Measurements from ENCODE around the gene PHKG1.
"Not testable (repeated sequence)": the region's sequence is repeated elsewhere in the genome, so short reads cannot be mapped to it uniquely, and the experiment has no call there.

PHKG1 gene

DNA sequence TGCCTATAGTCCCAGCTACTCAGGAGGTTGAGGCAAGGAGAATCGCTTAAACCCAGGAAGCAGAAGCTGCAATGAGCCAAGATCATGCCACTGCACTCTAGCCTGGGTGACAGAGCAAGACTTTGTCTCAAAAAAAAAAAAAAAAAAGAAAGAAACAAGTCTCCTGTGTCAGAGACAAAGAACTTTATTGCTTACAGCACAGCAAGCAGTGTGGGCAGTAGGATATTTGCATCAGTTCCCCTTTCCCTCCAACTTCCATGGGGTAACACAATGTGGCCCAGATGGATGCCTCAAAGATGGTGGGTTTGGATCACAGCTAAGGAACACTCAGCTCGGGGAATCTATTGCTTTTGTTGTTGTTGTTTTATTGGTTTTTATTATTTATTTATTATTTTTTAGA, 47.0 kb downstream of the PHKG1 start:
- not testable (repeated sequence) for DNase-seq (ENCODE audit: low read depth in 2 of 2)

DNA sequence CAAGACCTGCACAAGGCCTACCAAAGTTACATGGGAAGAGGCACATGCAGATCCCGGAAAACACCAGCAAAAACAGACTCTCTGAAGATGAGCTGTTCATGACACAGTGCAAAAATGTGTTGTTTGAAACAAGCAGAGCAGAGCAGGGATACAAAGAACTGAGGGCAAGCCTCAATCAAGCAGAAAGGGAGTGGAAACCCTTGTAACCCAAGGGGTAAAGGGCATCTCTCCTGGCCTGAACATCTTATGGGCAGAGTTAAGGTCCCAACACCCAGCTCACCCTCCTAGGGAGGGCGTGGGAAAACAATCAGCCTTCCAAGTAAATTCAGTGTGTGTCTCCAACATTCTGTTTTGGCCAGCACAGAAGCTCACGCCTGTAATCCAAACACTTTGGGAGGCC, 52.0 kb downstream of the PHKG1 start:
- no peak for DNase-seq (ENCODE audit: low read depth in 2 of 2)

DNA sequence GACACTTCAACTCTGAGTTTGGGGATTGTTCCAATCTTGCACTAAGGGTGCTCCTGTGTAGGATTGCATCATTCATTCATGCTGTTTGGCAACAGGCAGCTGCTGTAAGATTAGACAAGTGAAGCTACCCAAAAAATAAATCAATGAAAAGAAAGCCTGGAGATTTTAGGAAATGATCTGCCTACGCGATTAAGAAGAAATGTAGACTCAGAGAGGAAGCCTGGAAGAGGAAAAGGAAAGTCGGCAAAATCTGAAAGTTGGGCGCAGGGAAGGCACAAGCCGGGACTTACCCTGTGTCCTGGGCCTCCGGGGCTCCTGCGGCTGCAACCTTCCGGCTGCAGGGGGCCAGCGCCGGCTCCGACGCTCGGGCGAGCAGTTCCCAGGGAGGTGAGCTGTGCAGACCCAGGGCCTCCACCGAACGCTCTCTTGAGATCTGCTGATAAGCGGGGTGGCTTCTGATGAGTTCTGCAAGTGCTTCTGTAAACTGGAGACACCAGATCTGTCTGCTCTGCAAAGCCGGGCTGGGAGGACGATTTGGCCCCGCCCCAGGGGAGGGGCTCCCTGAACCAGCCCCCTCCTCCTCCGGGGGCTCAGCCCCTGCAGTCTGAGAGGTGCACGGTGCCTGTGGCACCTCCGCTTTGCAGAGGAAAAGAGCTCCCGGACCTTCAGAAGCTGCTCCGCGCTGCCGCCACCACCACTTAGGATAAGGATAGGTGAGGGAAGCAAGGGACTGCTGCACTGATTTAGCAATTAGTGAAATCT, 58.9 kb downstream of the PHKG1 start:
- peak; percentile 47 to 64 for DNase-seq (ENCODE audit: low read depth in 2 of 2)

DNA sequence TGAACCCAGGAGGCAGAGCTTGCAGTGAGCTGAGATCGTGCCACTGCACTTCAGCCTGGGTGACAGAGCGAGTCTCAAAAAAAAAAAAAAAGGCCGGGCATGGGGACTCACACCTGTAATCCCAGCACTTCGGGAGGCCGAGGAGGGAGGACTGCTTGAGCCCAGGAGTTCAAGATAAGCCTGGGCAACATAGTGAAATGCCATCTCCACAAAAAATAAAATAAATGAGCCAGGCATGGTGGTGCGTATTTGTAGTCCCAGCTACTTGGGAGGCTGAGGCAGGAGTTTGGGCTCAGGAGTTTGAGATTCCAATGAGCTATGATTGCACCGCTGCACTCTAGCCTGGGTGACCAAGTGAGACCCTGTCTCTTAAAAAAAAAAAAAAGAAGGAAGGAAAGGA, 60.2 kb downstream of the PHKG1 start:
- DNase-seq (ENCODE audit: low read depth in 2 of 2) = not testable (repeated sequence)

DNA sequence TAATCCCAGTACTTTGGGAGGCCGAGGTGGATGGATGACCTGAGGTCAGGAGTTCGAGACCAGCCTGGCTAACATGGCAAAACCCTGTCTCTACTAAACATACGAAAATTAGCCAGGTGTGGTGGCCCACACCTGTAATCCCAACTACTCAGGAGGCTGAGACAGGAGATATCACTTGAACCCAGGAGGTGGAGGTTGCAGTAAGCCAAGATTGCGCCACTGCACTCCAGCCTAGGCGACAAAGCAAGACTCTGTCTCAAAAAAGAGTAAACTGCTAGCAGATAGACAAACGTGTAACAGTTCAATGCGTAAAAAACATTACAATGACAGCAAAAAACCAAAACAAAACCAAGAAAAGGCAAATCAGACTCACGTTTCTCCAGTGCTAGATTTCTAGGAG, 61.2 kb downstream of the PHKG1 start:
- DNase-seq (ENCODE audit: low read depth in 2 of 2) = not testable (repeated sequence)

DNA sequence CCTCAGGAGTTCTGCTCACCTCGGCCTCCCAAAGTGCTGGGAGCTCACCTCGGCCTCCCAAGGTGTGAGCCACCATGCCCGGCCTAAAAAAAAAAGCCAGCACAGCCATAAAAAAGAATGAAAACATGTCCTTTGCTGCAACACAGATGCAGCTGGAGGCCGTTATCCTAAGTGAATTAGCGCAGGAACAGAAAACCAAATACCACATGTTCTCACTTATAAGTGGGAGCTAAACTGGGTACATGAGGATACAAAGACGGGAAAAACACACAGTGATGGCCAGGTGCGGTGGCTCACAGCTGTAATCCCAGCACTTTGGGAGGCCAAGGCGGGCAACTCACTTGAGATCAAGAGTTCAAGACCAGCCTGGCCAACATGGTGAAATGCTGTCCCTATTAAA, 62.4 kb downstream of the PHKG1 start:
- DNase-seq (ENCODE audit: low read depth in 2 of 2) = no peak

Measured in stimulated activated CD4-positive, alpha-beta T cell treated with anti-CD3 and anti-CD28 coated beads, Interleukin-1b, Interleukin-23, amount 100 ng/mL, for 4 hours (primary cell).